ENCODE measurements around the gene DNMT3A.

Gene DNMT3A

DNA sequence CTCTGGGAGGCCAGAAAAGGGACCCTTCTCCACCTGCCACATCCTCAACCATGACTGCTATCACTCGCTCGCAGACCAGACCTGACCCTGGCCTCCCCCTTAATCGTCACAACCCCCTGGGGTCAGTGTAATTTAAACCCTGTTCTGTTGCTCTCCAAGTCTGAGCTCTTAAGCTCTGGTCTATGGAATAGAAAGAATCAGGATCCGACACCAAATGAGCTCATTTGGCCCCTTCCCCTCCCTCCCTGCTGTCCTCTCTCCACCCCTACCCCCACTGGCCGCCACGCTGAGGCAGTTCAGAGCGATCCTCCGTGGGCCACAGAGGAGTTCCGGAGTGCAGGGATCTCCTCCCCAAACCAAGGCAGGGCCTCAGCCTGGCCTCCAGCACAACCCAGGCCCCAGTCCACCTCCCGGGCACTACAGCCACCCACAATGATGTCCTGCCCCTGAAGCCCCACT, 5.3 kb downstream of the DNMT3A start:
- H3K4me3 ChIP-seq (ENCODE audit: control insufficient read depth, low read depth, low read length) = no peak overlapping the region
- TF ChIP-seq, protein P1, sequence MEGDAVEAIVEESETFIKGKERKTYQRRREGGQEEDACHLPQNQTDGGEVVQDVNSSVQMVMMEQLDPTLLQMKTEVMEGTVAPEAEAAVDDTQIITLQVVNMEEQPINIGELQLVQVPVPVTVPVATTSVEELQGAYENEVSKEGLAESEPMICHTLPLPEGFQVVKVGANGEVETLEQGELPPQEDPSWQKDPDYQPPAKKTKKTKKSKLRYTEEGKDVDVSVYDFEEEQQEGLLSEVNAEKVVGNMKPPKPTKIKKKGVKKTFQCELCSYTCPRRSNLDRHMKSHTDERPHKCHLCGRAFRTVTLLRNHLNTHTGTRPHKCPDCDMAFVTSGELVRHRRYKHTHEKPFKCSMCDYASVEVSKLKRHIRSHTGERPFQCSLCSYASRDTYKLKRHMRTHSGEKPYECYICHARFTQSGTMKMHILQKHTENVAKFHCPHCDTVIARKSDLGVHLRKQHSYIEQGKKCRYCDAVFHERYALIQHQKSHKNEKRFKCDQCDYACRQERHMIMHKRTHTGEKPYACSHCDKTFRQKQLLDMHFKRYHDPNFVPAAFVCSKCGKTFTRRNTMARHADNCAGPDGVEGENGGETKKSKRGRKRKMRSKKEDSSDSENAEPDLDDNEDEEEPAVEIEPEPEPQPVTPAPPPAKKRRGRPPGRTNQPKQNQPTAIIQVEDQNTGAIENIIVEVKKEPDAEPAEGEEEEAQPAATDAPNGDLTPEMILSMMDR (conservative IDR thresholded peaks at IDR 0.05; ENCODE audit: control insufficient read depth, insufficient read depth, low read depth, low read length) = no peak
- DNase-seq (ENCODE audit: low read depth) = no peak

DNA sequence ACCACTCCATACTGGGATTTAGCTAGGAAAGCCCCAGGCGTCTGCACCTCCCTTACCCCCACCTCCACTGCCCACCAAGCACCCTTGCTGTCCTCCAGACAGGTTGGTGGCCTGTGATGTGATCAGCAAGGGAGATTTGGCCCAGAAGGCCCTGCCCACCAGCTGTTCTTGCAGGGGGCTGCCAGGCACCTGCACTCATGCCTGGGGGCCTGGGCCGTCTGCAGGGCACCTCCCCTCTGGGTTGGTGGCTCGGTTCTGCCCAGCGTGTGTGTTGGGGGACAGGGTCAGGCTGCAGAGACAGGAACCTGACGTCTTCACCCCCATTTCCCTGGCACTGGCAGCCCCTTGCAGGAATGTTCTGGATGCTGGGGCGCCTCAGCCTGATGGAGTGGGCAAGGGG, 5.8 kb downstream of the DNMT3A start:
- TF ChIP-seq, protein P1 (conservative IDR thresholded peaks at IDR 0.05; ENCODE audit: control insufficient read depth, insufficient read depth, low read depth, low read length) = no peak
- no peak overlapping the region for H3K4me3 ChIP-seq (ENCODE audit: control insufficient read depth, low read depth, low read length)
- no peak for DNase-seq (ENCODE audit: low read depth)

DNA sequence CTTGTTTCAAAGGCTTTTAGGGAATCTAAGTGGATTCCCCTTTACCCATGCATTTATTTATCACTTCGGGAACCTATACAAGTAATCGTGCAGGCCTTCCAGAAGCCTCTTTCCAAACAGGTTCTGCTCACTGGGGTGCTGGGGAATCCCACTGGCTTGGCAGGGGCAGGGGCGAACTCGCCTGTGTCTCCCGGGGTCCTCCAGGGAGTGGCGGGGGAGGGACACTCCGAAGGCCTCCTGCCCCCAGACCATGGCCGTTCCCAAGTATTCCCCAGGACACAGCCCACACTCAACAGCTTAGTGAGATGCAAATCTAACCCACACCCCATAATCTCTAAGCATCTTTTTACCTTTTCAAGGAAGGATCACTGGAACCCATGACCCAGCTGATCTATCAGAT, 6.5 kb downstream of the DNMT3A start:
- H3K4me3 ChIP-seq (ENCODE audit: control insufficient read depth, low read depth, low read length) = no peak overlapping the region
- TF ChIP-seq, protein P1 (conservative IDR thresholded peaks at IDR 0.05; ENCODE audit: control insufficient read depth, insufficient read depth, low read depth, low read length) = no peak
- DNase-seq (ENCODE audit: low read depth) = no peak

DNA sequence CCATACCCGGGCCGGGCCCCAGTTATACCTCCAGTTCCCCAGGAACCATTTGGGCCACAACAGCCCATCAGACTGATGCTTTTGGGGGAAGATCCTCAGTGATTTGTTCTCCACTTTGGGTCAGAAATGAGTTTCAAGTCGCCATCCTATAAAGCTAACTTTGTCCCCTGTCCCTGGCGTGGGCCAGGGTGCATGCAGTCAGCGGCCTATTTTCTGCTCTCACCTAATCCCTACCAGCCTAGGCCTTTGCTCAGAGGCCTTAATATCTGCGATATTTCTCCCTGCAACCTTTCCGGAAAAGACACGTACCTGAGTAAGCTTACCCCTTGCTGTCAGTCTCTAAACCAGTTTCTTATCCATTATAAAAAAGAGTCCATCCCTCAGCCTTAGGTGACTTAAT, 7.2 kb downstream of the DNMT3A start:
- TF ChIP-seq, protein P1 (conservative IDR thresholded peaks at IDR 0.05; ENCODE audit: control insufficient read depth, insufficient read depth, low read depth, low read length) = no peak
- no peak overlapping the region for H3K4me3 ChIP-seq (ENCODE audit: control insufficient read depth, low read depth, low read length)
- no peak for DNase-seq (ENCODE audit: low read depth)

DNA sequence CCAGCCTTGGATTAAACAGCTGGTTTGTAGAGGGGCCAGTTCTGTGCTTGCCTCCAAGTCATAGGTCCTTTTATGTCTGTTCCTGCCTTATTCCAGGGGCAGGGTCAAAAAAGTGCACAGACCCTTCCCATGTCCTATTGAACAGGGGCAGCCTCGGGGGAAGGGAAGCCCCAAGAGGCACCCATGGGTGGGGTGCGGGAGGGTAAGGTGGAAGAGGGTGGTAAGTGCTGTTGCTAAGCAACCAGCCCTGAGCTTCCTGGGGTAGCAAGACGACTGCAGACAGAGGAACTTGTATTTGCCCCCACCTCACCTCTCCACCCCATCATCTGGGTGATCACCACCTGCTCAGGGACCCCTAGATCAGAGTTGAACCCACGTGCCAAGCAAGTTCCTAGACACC, 7.7 kb downstream of the DNMT3A start:
- TF ChIP-seq, protein P1 (conservative IDR thresholded peaks at IDR 0.05; ENCODE audit: control insufficient read depth, insufficient read depth, low read depth, low read length) = no peak
- no peak overlapping the region for H3K4me3 ChIP-seq (ENCODE audit: control insufficient read depth, low read depth, low read length)
- DNase-seq (ENCODE audit: low read depth) = no peak

DNA sequence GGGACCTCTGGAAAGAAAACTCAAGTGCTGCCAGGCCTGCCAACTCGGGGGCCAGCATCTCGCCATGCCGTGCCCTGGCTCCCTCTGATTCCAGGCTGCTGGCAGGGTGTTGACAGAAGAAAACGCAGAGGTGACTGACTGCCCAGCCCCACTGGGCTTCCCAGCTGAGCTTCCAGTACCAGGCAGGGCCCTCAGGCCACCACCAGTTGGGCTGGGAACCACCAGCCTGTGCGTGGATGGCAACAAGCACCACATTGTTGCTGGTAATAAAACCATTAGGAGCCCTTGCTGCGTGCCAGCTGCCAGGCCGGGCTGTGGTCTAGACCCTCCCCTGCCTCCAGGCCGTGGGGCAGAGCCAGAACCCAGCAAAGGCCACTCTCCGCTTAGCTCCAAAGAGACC, 9.2 kb downstream of the DNMT3A start:
- no peak for DNase-seq (ENCODE audit: low read depth)
- no peak overlapping the region for H3K4me3 ChIP-seq (ENCODE audit: control insufficient read depth, low read depth, low read length)
- TF ChIP-seq, protein P1 (conservative IDR thresholded peaks at IDR 0.05; ENCODE audit: control insufficient read depth, insufficient read depth, low read depth, low read length) = no peak

All from fibroblast of mammary gland (primary cell).